Gastrocnemius medialis (tissue), 4 donors: Measurements from ENCODE around the gene CTIF. TPM values are rescaled to one million over a fixed set of nuclear protein-coding genes. Genes with fewer than 3 reads are reported as not detected.

ENCODE experiments used
- ATAC-seq, 2 donors: fragments of 150-250 bp; one replicate each; pipeline ENCODE4 v1.9.1; 2016
- DNase-seq, 2 donors: peaks; one replicate each; pipeline ENCODE4 v3.0.0-alpha.2; 2019
- H3K27ac ChIP-seq, 4 donors: fragments of 200-600 bp; sonication (generic); 1 replicate in 1 of 4; 2 replicates in 3 of 4; pipeline ENCODE4 v1.5.1; 2016 to 2018; ENCODE audit warnings: mild to moderate bottlenecking in 2 of 4, moderate library complexity in 1 of 4
- H3K27me3 ChIP-seq, 3 donors: fragments of 200-600 bp; sonication (generic) in 2 of 3; 1 replicate in 1 of 3; 2 replicates in 2 of 3; pipeline versions ENCODE4 v1.5.1 to v1.6.0; 2016 to 2019; ENCODE audit warnings: mild to moderate bottlenecking in 1 of 3, moderate library complexity in 1 of 3
- H3K36me3 ChIP-seq, 2 donors: fragments of 200-600 bp; sonication (generic) in 1 of 2; one replicate each; pipeline ENCODE4 v1.5.1; 2017 to 2018
- H3K4me1 ChIP-seq, 2 donors: fragments of 200-600 bp; sonication (generic) in 1 of 2; one replicate each; pipeline ENCODE4 v1.5.1; 2016 to 2017; ENCODE audit warnings: mild to moderate bottlenecking in 2 of 2
- H3K4me3 ChIP-seq, 4 donors: fragments of 200-600 bp; sonication (generic) in 3 of 4; 1 replicate in 1 of 4; 2 replicates in 3 of 4; pipeline ENCODE4 v1.5.1; 2016 to 2019; ENCODE audit warnings: mild to moderate bottlenecking in 2 of 4
- H3K9me3 ChIP-seq, 3 donors: fragments of 200-600 bp; sonication (generic) in 2 of 3; 1 replicate in 1 of 3; 2 replicates in 2 of 3; pipeline ENCODE4 v1.5.1; 2016 to 2019
- CTCF ChIP-seq, 5 experiments: fragments of 450-650 bp in 3 of 5; fragments of 200-600 bp in 2 of 5; sonication (generic) in 2 of 5; IDR thresholded peaks in 4 of 5; conservative IDR thresholded peaks in 1 of 5; 1 replicate in 4 of 5; 2 replicates in 1 of 5; pipeline ENCODE4 v1.5.1; 2016 to 2019; ENCODE audit warnings: antibody characterized with exemption in 5 of 5, mild to moderate bottlenecking in 3 of 5, moderate library complexity in 3 of 5
- POLR2A ChIP-seq, 2 donors: fragments of 450-650 bp; IDR thresholded peaks; one replicate each; pipeline ENCODE4 v1.6.1; 2017; ENCODE audit warnings: antibody characterized with exemption in 2 of 2, mild to moderate bottlenecking in 2 of 2, moderate library complexity in 2 of 2
- in situ Hi-C, 4 donors: fragments of 200-750 bp; cut with MboI; loops; one replicate each; pipeline versions ENCODE4 v1.15.0 to v1.8.0; 2017; ENCODE audit warnings: low sequenced_read_pairs in 4 of 4
- intact Hi-C: fragments of 100-400 bp; cut with DNase I; formaldehyde crosslinking; loops from one replicate; pipeline ENCODE4 v1.15.1; 2023; ENCODE audit warnings: low total_unique reads
- total RNA-seq, 4 donors: library from RNA; depleted of rRNA; stranded (reverse); fragments of >200 nt; gene quantifications; one replicate each; pipeline versions ENCODE4 v1.1.0 to v1.2.3, GENCODE V29; 2016

The CTIF gene
- total RNA-seq, 4 donors from 2014 or later: 20.2 to 35.4 (median 23.1) TPM

GRCh38 chr18:48642503-48642902 is 103.7 kb downstream of the CTIF start:
- ATAC-seq: no peak
- no peaks in the 10 kb centered on the region for H3K27me3 ChIP-seq
- intact Hi-C loops (no loop called here), in situ Hi-C loops (no loop called here)
- H3K27ac ChIP-seq: no peak overlapping the region
- DNase-seq: no peak
- H3K36me3 ChIP-seq: no peaks in the 10 kb centered on the region
- H3K4me1 ChIP-seq: peaks cover 0 to 13% of the 10 kb centered on the region in 2 donors
- no peak for TF ChIP-seq CTCF (IDR thresholded peaks at IDR 0.05 in 4 of 5, conservative IDR thresholded peaks at IDR 0.05 in 1 of 5)
- TF ChIP-seq POLR2A (IDR thresholded peaks at IDR 0.05): no peak
- H3K4me3 ChIP-seq: no peak overlapping the region
- no peaks in the 10 kb centered on the region for H3K9me3 ChIP-seq

GRCh38 chr18:48643262-48643661 is 104.4 kb downstream of the CTIF start:
- Histone ChIP-seq H3K27ac (no peak overlapping the region), H3K36me3 (no peaks in the 10 kb centered on the region), H3K9me3 (no peaks in the 10 kb centered on the region), H3K4me1 (peaks cover 0 to 13% of the 10 kb centered on the region in 2 donors), H3K4me3 (no peak overlapping the region), H3K27me3 (no peaks in the 10 kb centered on the region)
- in situ Hi-C loops (no loop called here), intact Hi-C loops (no loop called here)
- TF ChIP-seq CTCF (IDR thresholded peaks at IDR 0.05 in 4 of 5, conservative IDR thresholded peaks at IDR 0.05 in 1 of 5): no peak
- ATAC-seq (no peak), DNase-seq (no peak)

GRCh38 chr18:48644029-48644428 is 105.2 kb downstream of the CTIF start:
- no peak for TF ChIP-seq CTCF (IDR thresholded peaks at IDR 0.05 in 4 of 5, conservative IDR thresholded peaks at IDR 0.05 in 1 of 5)
- no peak for TF ChIP-seq POLR2A (IDR thresholded peaks at IDR 0.05)
- H3K27me3 ChIP-seq: no peaks in the 10 kb centered on the region
- no peak overlapping the region for H3K4me3 ChIP-seq
- ATAC-seq: no peak
- no peak for DNase-seq
- intact Hi-C loops (no loop called here), in situ Hi-C loops (no loop called here)
- no peaks in the 10 kb centered on the region for H3K9me3 ChIP-seq
- H3K36me3 ChIP-seq: no peaks in the 10 kb centered on the region
- no peak overlapping the region for H3K27ac ChIP-seq
- H3K4me1 ChIP-seq: peaks cover 0 to 13% of the 10 kb centered on the region in 2 donors

GRCh38 chr18:48645427-48646002 is 106.7 kb downstream of the CTIF start:
- Histone ChIP-seq H3K27ac (no peak overlapping the region), H3K36me3 (no peaks in the 10 kb centered on the region), H3K4me1 (peaks cover 0 to 8% of the 10 kb centered on the region in 2 donors), H3K4me3 (no peak overlapping the region), H3K9me3 (no peaks in the 10 kb centered on the region), H3K27me3 (no peaks in the 10 kb centered on the region)
- intact Hi-C loops: no loop called here
- in situ Hi-C loops: no loop called here
- DNase-seq (no peak), ATAC-seq (no peak)
- TF ChIP-seq POLR2A (IDR thresholded peaks at IDR 0.05) (no peak), CTCF (IDR thresholded peaks at IDR 0.05 in 4 of 5, conservative IDR thresholded peaks at IDR 0.05 in 1 of 5) (no peak)

- Histone ChIP-seq H3K27me3 (no peaks in the 10 kb centered on the region), H3K4me3 (no peak overlapping the region), H3K36me3 (no peaks in the 10 kb centered on the region), H3K4me1 (no peaks in the 10 kb centered on the region), H3K9me3 (no peaks in the 10 kb centered on the region), H3K27ac (no peak overlapping the region)
- ATAC-seq (no peak), DNase-seq (no peak)
- TF ChIP-seq CTCF (IDR thresholded peaks at IDR 0.05 in 4 of 5, conservative IDR thresholded peaks at IDR 0.05 in 1 of 5): no peak
- TF ChIP-seq POLR2A (IDR thresholded peaks at IDR 0.05): no peak
- intact Hi-C loops: no loop called here
- in situ Hi-C loops: no loop called here
Measured at GRCh38 chr18:48646976-48647375, 108.1 kb downstream of the CTIF start.
